Epidermal melanocyte (primary cell): ENCODE data around the gene DOCK2.
"Not testable (repeated sequence)": the region's sequence is repeated elsewhere in the genome, so short reads cannot be mapped to it uniquely, and the experiment has no call there.

Experiments
- DNase-seq: peaks from one replicate; pipeline ENCODE4 v3.0.0; 2011; ENCODE audit warnings: low spot score; ENCODE audit not compliant: insufficient read length

DOCK2 gene

GRCh38 chr5:169637549-169638121 lies 560 bp downstream of the DOCK2 start:
- DNase-seq, result no peak

DNA sequence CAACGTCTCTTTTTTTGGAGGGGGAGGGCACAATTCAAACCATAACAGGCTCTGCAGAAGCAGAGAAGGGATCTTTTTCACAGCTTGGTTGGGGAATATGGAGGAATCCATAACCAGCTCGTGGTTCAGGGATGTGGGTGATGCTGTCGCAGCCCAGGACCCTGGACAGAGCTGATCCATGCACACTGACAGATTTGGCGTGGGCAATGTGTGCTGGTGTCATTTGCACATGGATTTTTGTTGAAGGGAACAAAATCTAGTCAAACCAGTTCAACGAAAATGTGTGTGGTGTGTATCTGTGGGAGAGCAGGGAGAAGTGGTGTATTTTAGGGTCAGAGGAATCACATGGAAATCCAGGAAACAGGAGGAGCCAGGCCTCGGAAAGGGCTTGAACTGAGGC lies 4.2 kb downstream of the DOCK2 start:
- no peak for DNase-seq

GRCh38 chr5:169646856-169647255 lies 9.8 kb downstream of the DOCK2 start:
- no peak for DNase-seq

DNA sequence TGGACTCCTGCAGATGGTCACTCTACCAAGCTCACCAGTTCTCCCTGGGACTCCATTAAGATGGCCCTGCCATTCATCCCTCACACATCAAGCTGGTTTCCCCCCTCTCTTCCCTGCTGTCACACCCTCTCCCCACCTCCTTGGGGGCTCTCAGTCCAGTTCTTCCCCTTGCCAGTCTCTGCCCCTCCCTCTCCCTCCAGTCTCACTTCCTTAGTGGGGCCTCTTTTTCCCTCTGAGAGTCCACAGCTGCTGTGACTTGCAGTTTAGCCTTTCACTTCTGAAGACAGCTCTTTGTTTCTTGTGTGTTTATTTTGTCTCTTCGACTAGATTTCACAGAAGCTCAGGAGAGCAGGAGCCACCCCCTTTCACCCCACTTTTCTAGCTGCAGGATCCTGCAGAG lies 10.5 kb downstream of the DOCK2 start:
- no peak for DNase-seq

DNA sequence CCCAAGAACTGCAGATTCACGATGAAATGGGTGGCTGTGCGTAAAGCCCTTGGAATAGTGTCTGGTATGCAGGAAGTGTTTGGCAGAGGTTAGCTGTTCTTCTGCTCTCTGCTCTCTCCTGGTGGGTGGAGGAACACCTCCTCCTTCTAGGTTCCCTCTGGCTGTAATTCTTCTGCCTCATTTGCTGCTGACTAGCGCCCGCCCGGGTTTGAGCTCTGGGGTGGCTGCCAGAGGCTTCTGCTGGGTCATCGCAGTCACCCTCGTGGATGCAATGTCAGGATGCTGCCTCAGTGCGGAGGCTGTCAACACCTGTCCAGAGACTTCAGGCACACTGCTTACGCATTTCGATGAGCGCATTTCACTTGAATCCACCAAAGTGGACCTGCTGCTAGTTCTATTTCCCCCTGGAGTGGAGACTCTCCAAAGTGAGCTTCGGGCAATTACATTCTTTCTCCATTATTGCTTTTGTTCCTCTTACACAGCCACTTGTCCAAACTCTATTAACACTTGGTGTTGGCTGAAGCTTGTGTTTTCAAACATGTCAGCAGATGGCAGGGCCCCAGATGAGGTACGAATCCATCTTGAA lies 11.7 kb downstream of the DOCK2 start:
- no peak for DNase-seq

DNA sequence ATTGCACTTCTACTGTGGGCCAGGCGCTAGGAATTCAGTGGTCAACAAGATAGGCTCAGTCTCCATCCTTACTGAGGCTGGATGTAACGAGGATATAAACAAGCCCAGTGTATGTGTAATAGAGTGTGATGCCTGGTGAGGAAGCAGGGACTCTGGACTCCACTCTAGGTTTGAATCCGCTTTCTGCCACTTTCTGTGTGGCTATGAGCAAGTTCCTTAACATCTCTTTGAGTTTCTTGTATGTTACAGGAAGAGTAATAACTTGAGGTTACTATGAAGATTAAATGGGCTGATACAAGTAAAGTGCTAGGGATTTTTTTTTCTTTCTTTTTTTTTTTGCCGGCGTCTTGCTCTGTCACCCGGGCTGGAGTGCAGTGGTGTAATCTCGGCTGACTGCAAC lies 12.4 kb downstream of the DOCK2 start:
- no peak for DNase-seq

- no peak for DNase-seq
These were observed 13.7 kb downstream of the DOCK2 start for GRCh38 chr5:169650701-169651331.

DNA sequence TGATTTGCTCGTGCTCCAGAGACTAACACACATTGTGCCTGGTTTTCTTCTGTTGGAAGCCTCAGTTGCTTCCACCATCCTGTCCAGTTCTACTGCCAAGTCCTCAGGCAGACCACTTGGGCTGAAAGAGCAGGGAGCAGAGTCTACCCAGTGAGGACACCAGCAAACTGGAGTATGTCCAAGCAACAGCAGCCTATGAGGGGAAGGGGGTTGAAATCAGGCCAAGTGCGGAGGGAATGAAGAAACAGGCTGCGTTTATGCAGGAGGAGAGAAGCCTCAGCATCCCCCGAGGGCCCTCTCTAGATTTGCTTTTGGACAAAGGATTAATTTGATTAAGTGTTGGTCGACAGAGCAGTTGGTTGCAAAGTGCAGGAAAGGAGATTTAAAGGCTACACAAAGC lies 14.5 kb downstream of the DOCK2 start:
- DNase-seq, result peak; percentile 31

DNA sequence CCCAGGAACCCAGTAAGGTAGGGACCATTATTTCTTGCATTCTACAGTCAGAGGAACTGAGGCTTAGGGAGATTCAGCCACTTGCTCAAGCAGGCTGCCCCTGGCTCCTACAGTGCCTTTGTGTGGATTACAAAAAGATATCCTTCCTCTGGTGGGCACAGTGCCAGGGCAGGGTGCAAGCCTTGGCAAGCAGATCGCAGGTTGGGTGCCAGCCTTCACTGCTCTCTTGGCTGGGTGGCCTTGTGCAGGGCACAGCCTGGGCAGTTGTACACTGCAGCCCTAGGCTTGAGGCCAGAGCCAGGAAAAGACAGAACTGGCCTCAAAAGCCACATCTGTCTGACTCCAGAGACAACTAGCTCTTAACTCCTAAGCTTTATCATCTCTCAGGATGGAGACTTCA lies 15.0 kb downstream of the DOCK2 start:
- DNase-seq, result no peak

DNA sequence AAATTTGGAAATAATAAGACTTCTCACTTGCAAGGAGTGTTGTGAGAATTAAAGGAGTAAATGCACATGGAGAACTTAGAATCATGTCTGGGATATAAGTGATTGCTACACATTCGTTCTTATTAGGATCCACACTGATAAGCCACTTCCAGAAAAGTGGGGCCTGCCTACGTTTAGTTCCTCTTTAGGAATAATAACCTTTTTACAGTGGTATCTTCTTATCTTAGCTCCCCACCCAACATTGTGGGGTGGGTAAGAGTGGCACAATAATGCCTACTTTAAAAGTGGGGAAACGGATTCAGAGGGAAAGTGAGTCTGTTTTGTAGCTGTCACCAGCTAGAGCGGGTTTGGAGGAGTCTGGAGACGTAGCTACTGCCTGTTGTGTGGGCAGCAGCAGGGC lies 16.0 kb downstream of the DOCK2 start:
- DNase-seq, result no peak

- no peak for DNase-seq
These were observed 18.3 kb downstream of the DOCK2 start for GRCh38 chr5:169655353-169655752.

DNA sequence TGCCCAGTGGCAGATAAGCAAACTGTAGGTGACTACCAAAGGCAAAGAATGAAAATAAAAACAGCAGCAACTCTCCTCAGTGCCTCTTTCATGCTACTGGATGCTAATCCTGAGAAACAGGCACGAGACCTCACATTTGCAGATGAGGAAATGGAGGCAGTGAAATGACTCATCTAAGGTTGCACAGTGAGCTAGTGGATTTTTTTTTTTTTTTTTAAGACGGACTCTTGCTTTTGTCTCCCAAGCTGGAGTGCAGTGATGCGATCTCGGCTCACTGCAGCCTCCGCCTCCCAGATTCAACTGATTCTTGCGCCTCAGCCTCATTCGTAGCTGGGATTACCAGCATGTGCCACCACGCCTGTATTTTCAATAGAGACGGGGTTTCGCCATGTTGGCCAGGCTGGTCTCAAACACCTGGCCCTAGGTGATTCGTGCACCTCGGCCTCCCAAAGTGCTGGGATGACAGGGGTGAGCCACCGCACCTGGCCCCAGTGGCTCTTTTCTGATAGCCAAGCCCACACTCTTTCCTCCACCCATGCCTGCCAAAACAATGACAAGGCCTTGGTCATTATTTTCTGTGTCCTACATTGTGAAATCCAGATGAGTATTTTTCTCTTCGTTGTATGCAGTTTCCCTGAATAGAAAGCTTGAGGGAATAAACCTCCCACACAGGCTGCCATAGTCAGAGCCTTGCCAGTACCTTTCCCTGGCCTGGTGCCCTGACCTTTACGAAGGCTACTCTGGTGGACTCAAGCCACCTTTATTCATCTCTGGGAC lies 19.2 kb downstream of the DOCK2 start:
- no peak for DNase-seq

GRCh38 chr5:169657127-169657526 lies 20.1 kb downstream of the DOCK2 start:
- DNase-seq, result no peak

DNA sequence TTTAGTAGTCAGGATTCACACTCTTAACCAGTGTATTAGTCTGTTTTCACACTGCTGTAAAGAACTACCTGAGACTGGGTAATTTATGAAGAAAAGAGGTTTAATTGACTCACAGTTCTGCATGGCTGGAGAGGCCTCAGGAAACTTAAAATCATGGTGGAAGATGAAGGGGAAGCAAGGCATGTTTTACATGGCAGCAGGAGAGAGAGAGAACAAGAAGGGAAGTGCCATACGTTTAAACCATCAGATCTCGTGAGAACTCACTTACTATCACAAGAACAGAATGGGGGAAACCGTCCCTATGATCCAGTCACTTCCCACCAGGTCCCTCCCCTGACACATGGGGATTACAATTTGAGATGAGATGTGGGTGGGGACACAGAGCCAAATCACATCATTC lies 25.4 kb downstream of the DOCK2 start:
- DNase-seq, result not testable (repeated sequence)

DNA sequence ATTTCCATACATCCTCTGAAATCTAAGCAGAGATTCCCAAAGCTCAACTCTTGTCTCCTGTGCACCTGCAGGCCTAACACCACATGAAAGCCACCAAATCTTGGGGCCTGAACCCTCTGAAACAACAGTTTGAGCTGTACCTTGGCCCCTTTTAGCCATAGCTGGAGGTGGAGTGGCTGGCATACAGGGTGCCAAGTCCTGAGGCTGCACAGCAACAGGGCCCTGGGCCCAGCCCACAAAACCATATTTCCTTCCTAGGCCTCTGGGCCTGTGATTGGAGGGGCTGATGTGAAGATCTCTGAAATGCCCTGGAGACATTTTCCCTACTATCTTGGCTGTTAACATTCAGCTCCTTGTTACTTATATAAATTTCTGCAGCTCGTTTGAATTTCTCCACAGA lies 26.5 kb downstream of the DOCK2 start:
- no peak for DNase-seq

DNA sequence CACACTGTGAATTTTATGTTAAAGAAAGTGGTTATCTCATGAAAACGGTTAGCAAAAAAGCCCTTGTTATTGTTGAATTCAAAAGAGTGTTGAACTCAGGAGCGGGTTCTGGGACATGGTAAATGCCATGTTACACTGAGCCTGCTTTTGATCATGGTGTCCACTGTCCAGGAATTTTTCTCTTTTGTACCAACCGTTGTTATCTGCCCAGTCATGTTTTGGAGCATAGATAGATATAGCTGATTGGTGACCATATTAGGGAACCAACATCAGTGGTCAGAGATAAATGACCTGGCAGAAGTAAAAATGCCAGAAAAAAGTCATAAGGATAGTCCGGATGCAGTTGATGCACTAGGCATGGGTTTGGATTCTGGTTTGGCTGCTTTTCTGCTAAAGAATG lies 29.3 kb downstream of the DOCK2 start:
- no peak for DNase-seq

- DNase-seq, result no peak
These were observed 31.0 kb downstream of the DOCK2 start for GRCh38 chr5:169667896-169668674.

DNA sequence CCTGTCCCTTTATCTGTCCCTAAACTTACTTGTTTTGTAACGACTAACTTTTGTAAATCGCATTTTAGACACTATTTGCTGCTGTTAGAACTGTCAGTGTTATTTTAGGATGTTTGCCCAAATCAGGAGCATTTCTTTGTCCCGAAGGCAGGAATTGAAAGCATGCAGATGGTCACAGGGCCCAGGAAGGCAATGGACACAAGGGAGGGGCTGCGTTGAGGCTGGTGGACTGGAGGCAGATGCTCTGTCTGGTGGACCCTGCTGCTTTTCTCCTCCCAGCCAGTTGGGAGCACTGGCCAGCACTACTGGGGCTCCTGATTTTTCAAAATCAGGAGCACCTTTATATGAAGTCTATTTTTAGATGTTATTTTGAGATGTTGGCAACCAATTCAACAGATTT lies 31.7 kb downstream of the DOCK2 start:
- no peak for DNase-seq

DNA sequence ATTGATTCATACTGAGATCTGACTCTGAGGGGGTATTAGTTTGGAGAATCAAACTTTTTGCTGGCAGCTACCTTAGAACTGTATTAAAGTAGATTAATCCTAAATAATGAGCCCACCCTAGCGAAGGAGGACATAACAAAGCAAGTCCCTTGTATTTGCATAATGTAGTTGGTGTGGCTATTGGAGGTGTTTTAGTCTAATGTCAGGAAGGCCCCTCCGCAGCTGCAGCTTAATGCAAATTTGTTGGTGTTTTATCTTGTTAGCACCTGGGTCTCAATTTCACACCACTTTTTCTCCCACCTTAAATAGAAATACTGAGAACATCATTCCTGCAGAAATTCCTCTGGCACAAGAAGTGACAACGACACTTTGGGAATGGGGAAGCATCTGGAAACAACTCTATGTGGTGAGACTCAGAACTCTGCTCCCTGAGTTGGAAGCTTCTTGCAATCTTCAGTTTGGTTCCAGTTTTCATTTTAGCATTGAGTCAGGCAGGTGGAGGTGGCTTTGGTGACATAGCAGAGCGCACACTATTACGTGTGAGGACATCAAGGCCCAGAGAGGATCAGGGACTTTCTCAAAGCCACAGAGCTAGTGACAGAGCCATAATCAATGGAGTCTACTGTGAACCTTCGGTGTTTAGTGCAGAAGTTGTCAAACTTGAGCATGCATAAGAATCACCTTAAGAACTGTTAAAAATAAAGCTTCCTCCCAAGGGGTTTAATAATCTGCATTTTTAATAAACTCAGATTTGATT lies 33.9 kb downstream of the DOCK2 start:
- DNase-seq, result no peak

DNA sequence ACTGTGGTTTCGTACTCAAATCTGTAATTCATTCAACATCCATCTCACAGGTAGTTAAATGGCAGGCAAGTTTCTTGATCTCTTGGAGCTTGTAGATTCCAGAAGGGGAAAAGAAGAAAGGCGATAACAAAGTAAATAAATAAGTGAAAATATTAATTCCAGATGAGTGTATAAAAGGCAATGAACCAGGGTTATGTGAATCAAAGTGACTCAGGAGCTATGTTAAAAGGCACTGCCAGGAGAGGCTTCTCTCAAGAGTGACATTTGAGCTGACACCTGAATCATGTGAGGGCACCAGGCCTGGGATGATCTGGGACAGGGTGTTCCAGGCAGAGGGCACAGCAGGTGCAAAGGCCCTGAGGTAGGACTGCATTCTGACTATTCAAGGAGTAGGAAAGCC lies 45.0 kb downstream of the DOCK2 start:
- no peak for DNase-seq

DNA sequence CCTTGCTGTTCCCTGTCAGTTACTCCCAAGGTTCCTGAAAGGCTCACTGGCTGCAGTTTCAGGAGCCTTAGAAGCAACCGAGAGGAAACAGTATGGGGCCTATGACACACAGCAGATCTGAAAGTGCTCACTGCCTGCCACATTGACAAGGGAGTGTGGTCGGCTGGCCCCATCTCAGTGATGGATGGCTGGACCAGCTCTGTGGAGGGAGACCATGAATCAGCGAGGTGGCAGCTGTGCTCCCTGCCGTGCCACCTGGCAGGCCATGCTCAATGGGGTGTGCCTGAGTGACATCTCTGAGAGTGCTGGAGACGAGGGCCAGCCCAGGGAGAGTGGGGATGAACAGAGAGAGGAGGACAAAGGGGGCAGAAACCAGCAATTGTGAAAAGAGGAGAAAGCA lies 49.1 kb downstream of the DOCK2 start:
- no peak for DNase-seq
